ENCODE measurements around the gene CD59.
A peak's percentile ranks its signal among the peaks of the same experiment; 100 is the strongest.
"Not testable (repeated sequence)": the region's sequence is repeated elsewhere in the genome, so short reads cannot be mapped to it uniquely, and the experiment has no call there.

The CD59 gene

GRCh38 chr11:33742249-33742851 is 6.1 kb upstream of the CD59 start:
- peak; percentile 18 for DNase-seq

- DNase-seq: no peak
Observed at GRCh38 chr11:33741806-33742205, 5.6 kb upstream of the CD59 start.

- DNase-seq: no peak
Observed at GRCh38 chr11:33737362-33737821, 1.2 kb upstream of the CD59 start.

- DNase-seq: peak; percentile 71
Observed at GRCh38 chr11:33735271-33736147, 714 bp downstream of the CD59 start.

- DNase-seq: peak; percentile 40
Observed at GRCh38 chr11:33734441-33735270, 1.6 kb downstream of the CD59 start.

GRCh38 chr11:33733980-33734379 is 2.2 kb downstream of the CD59 start:
- peak; percentile 9 for DNase-seq

GRCh38 chr11:33731723-33732531 is 4.3 kb downstream of the CD59 start:
- DNase-seq: no peak

GRCh38 chr11:33730716-33731115 is 5.5 kb downstream of the CD59 start:
- DNase-seq: no peak

- not testable (repeated sequence) for DNase-seq
Observed at GRCh38 chr11:33729072-33729664, 7.1 kb downstream of the CD59 start.

- DNase-seq: not testable (repeated sequence)
Observed at GRCh38 chr11:33727539-33727938, 8.7 kb downstream of the CD59 start.

GRCh38 chr11:33725496-33725895 is 10.7 kb downstream of the CD59 start:
- no peak for DNase-seq

- no peak for DNase-seq
Observed at GRCh38 chr11:33724644-33725035, 11.6 kb downstream of the CD59 start.

- no peak for DNase-seq
Observed at GRCh38 chr11:33723238-33723881, 12.9 kb downstream of the CD59 start.

- DNase-seq: no peak
Observed at GRCh38 chr11:33722590-33723234, 13.5 kb downstream of the CD59 start.

GRCh38 chr11:33721984-33722383 is 14.2 kb downstream of the CD59 start:
- DNase-seq: no peak

GRCh38 chr11:33721426-33721825 is 14.8 kb downstream of the CD59 start:
- no peak for DNase-seq

- DNase-seq: peak; percentile 17
Observed at GRCh38 chr11:33719587-33719986, 16.6 kb downstream of the CD59 start.

GRCh38 chr11:33718440-33718839 is 17.8 kb downstream of the CD59 start:
- DNase-seq: no peak

- DNase-seq: peak; percentile 32
Observed at GRCh38 chr11:33716243-33716642, 20.0 kb downstream of the CD59 start.

- no peak for DNase-seq
Observed at GRCh38 chr11:33713856-33714398, 22.3 kb downstream of the CD59 start.
